ENCODE results near the gene UNK. TPM values are rescaled to one million over a fixed set of nuclear protein-coding genes. Genes with fewer than 3 reads are reported as not detected.

The UNK gene
- total and polyA plus RNA-seq, 2 donors (not counting 1 experiment from before 2014, with no cell fraction given), result 15.0 to 15.2 TPM

- H3K36me3 ChIP-seq (ENCODE audit: control insufficient read depth, insufficient read depth, low read length), result peaks cover 19% of the 10 kb centered on the region
These were observed 36.9 kb downstream of the UNK start for GRCh38 chr17:75821552-75821951.

GRCh38 chr17:75822119-75822799, 37.7 kb downstream of the UNK start:
- Histone ChIP-seq H3K36me3 (ENCODE audit: control insufficient read depth, insufficient read depth, low read length) (peaks cover 18% of the 10 kb centered on the region), H3K4me2 (ENCODE audit: extremely low read depth, insufficient read depth, low read length) (no peak overlapping the region), H3K4me3 (replicated peaks in 1 of 4; ENCODE audit: control extremely low read depth in 1 of 4, insufficient read depth in 1 of 4, low read depth in 3 of 4, low read length in 4 of 4) (no peak overlapping the region), H3K27ac (ENCODE audit: insufficient read depth, low read length) (no peak overlapping the region), H4K20me1 (ENCODE audit: control insufficient read depth, extremely low read depth, insufficient read depth, low read length) (no peaks in the 10 kb centered on the region), H3K27me3 (ENCODE audit: control insufficient read depth, insufficient read depth, low read length) (no peaks in the 10 kb centered on the region), H3K4me1 (ENCODE audit: control insufficient read depth, extremely low read depth, insufficient read depth, low read length) (no peaks in the 10 kb centered on the region), H3K9me3 (ENCODE audit: control insufficient read depth, insufficient read depth, low read depth, low read length) (no peaks in the 10 kb centered on the region), H2AFZ (ENCODE audit: low read length) (no peak overlapping the region), H3K79me2 (ENCODE audit: control insufficient read depth, insufficient read depth, low read length) (no peaks in the 10 kb centered on the region), H3K9ac (ENCODE audit: insufficient read depth, low read length) (no peak overlapping the region)
- DNase-seq (ENCODE audit: low read depth in 2 of 2), result no peak
- no peak for TF ChIP-seq EZH2 (IDR thresholded peaks at IDR 0.05; ENCODE audit: low read length, missing control alignments)
- TF ChIP-seq, protein P1, sequence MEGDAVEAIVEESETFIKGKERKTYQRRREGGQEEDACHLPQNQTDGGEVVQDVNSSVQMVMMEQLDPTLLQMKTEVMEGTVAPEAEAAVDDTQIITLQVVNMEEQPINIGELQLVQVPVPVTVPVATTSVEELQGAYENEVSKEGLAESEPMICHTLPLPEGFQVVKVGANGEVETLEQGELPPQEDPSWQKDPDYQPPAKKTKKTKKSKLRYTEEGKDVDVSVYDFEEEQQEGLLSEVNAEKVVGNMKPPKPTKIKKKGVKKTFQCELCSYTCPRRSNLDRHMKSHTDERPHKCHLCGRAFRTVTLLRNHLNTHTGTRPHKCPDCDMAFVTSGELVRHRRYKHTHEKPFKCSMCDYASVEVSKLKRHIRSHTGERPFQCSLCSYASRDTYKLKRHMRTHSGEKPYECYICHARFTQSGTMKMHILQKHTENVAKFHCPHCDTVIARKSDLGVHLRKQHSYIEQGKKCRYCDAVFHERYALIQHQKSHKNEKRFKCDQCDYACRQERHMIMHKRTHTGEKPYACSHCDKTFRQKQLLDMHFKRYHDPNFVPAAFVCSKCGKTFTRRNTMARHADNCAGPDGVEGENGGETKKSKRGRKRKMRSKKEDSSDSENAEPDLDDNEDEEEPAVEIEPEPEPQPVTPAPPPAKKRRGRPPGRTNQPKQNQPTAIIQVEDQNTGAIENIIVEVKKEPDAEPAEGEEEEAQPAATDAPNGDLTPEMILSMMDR (conservative IDR thresholded peaks at IDR 0.05 in 1 of 2, IDR thresholded peaks at IDR 0.05 in 1 of 2; ENCODE audit: low read depth in 1 of 2, low read length in 2 of 2), result no peak

More at GRCh38 chr17:75821552-75821951, 36.9 kb downstream of the UNK start:
- no peak for DNase-seq (ENCODE audit: low read depth in 2 of 2)
- Histone ChIP-seq H2AFZ (ENCODE audit: low read length) (no peak overlapping the region), H3K4me1 (ENCODE audit: control insufficient read depth, extremely low read depth, insufficient read depth, low read length) (no peaks in the 10 kb centered on the region), H3K27me3 (ENCODE audit: control insufficient read depth, insufficient read depth, low read length) (no peaks in the 10 kb centered on the region), H3K4me3 (replicated peaks in 1 of 4; ENCODE audit: control extremely low read depth in 1 of 4, insufficient read depth in 1 of 4, low read depth in 3 of 4, low read length in 4 of 4) (no peak overlapping the region), H3K27ac (ENCODE audit: insufficient read depth, low read length) (no peak overlapping the region), H3K9me3 (ENCODE audit: control insufficient read depth, insufficient read depth, low read depth, low read length) (no peaks in the 10 kb centered on the region), H3K9ac (ENCODE audit: insufficient read depth, low read length) (no peak overlapping the region), H3K4me2 (ENCODE audit: extremely low read depth, insufficient read depth, low read length) (no peak overlapping the region), H4K20me1 (ENCODE audit: control insufficient read depth, extremely low read depth, insufficient read depth, low read length) (no peaks in the 10 kb centered on the region), H3K79me2 (ENCODE audit: control insufficient read depth, insufficient read depth, low read length) (no peaks in the 10 kb centered on the region)
- no peak for TF ChIP-seq EZH2 (IDR thresholded peaks at IDR 0.05; ENCODE audit: low read length, missing control alignments)
- TF ChIP-seq, protein P1 (conservative IDR thresholded peaks at IDR 0.05 in 1 of 2, IDR thresholded peaks at IDR 0.05 in 1 of 2; ENCODE audit: low read depth in 1 of 2, low read length in 2 of 2), result no peak

- no peak overlapping the region for H3K4me2 ChIP-seq (ENCODE audit: extremely low read depth, insufficient read depth, low read length)
- no peaks in the 10 kb centered on the region for H3K79me2 ChIP-seq (ENCODE audit: control insufficient read depth, insufficient read depth, low read length)
- H2AFZ ChIP-seq (ENCODE audit: low read length), result no peak overlapping the region
- H3K36me3 ChIP-seq (ENCODE audit: control insufficient read depth, insufficient read depth, low read length), result peaks cover 18% of the 10 kb centered on the region
- H3K9ac ChIP-seq (ENCODE audit: insufficient read depth, low read length), result no peak overlapping the region
- H3K27me3 ChIP-seq (ENCODE audit: control insufficient read depth, insufficient read depth, low read length), result no peaks in the 10 kb centered on the region
- no peak for DNase-seq (ENCODE audit: low read depth in 2 of 2)
- no peaks in the 10 kb centered on the region for H4K20me1 ChIP-seq (ENCODE audit: control insufficient read depth, extremely low read depth, insufficient read depth, low read length)
- no peak overlapping the region for H3K27ac ChIP-seq (ENCODE audit: insufficient read depth, low read length)
- TF ChIP-seq EZH2 (IDR thresholded peaks at IDR 0.05; ENCODE audit: low read length, missing control alignments), result no peak
- TF ChIP-seq, protein P1 (conservative IDR thresholded peaks at IDR 0.05 in 1 of 2, IDR thresholded peaks at IDR 0.05 in 1 of 2; ENCODE audit: low read depth in 1 of 2, low read length in 2 of 2), result no peak
- H3K9me3 ChIP-seq (ENCODE audit: control insufficient read depth, insufficient read depth, low read depth, low read length), result no peaks in the 10 kb centered on the region
- H3K4me3 ChIP-seq (replicated peaks in 1 of 4; ENCODE audit: control extremely low read depth in 1 of 4, insufficient read depth in 1 of 4, low read depth in 3 of 4, low read length in 4 of 4), result no peak overlapping the region
- no peaks in the 10 kb centered on the region for H3K4me1 ChIP-seq (ENCODE audit: control insufficient read depth, extremely low read depth, insufficient read depth, low read length)
These were observed 38.2 kb downstream of the UNK start for GRCh38 chr17:75822800-75823166.
